NOMO-1 (cell line): ENCODE measurements around the gene USP30.

Experiments used
- DNase-seq, 2 experiments: peaks; one replicate each; lab custom pipeline; 2025; ENCODE audit not compliant: unreplicated experiment in 2 of 2; lab: John Stamatoyannopoulos, UW

Gene USP30

GRCh38 chr12:109097140-109097434 lies 44.7 kb downstream of the USP30 start:
- DNase-seq, result peak in 1 of 2 experiments; percentile 7

- peak; percentile 92 to 97 for DNase-seq
These were observed 45.2 kb downstream of the USP30 start, which contains the start of gene UNG for GRCh38 chr12:109097435-109098182. Gene UNG (plus strand): TSS chr12:109097597. CDS start chr12:109097680, 83 bp downstream.

- DNase-seq, result no peak
These were observed 45.8 kb downstream of the USP30 start for GRCh38 chr12:109098183-109098604.

DNA sequence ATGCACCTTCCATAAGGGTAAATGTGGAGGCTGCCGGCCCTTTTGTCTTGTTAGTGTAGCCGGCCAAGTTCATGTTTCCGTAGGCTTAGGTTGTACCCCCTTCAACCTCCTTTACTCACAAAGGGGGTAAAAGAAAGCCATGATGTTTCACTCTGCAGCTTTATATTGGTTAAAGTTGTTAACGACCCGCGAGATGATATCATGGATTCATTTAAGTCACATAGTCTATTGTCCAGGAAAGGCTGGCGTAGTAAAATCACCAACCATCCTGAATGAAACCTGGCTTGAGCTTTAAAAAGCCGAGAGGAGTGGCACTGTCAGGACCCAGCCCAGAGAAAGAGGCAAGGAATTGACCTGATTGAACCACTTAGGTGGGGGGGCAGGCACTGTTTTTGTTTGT lies 46.3 kb downstream of the USP30 start:
- no peak for DNase-seq

DNA sequence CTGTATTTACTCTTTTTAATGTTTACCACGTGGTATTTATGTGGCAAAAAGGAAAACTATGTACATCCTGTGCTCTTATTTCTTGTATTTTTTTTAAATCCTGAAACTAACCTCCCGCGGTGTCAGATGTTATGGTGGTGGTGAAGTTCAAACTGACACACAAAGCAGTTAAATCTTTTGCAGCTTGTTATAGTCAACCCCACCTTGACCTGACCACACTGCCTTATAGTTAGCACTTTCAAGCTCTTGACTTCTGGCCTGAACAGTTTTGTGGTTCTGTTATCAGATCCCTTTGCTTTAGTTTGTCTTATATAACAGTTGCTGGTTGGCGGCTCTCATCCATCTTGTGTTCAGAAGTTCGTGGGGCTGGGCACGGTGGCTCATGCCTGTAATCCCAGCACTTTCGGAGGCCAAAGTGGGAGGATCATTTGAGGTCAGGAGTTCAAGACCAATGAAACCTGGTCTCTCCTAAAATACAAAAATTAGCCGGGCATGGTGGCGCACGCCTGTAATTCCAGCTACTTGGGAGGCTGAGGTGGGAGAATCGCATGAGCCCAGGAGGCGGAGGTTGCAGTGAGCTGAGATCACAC lies 47.1 kb downstream of the USP30 start:
- DNase-seq, result no peak

- no peak for DNase-seq
These were observed 48.4 kb downstream of the USP30 start for GRCh38 chr12:109100741-109101140.

DNA sequence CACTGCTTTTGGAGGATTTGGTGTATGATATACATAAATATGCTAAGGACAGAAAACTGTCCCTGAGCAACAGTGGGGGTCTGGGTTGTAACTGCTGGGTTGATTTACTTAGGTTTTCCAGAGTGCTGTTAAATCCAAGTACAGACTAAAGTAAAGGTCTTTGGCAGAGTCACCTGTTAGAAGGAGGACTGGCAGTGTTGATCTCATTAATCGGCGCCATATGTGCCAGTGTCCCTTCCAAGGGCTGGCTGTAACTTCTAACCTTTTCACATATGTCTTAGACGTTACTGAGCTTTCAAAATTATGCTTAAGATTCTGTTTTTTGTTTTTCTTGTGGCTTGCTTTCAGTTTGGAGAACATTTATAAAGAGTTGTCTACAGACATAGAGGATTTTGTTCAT lies 50.1 kb downstream of the USP30 start:
- DNase-seq, result no peak

DNA sequence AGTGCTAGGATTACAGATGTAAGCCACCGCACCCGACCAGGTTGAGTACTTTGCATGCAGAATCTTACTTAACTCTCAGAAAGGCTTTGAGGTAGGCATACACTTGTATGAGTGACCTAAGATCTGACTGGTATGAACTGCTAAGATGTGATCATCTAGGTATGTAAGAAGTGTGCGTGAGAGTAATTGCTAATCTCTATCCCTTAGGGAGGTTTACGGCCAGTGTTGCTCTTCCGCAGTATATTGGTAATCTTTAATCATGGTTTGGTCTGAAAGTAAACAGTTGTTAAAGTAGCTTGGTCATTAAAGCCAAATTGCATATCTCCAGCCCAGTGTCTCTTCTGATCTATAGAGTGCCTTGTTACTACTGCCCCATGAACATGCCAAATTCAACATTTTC lies 52.8 kb downstream of the USP30 start:
- DNase-seq, result no peak

DNA sequence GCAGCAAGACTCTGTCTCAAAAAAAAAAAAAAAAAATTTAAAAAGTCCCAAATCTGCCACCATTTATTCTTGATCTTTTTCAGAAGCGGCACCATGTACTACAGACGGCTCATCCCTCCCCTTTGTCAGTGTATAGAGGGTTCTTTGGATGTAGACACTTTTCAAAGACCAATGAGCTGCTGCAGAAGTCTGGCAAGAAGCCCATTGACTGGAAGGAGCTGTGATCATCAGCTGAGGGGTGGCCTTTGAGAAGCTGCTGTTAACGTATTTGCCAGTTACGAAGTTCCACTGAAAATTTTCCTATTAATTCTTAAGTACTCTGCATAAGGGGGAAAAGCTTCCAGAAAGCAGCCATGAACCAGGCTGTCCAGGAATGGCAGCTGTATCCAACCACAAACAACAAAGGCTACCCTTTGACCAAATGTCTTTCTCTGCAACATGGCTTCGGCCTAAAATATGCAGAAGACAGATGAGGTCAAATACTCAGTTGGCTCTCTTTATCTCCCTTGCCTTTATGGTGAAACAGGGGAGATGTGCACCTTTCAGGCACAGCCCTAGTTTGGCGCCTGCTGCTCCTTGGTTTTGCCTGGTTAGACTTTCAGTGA lies 57.5 kb downstream of the USP30 start:
- DNase-seq, result no peak

DNA sequence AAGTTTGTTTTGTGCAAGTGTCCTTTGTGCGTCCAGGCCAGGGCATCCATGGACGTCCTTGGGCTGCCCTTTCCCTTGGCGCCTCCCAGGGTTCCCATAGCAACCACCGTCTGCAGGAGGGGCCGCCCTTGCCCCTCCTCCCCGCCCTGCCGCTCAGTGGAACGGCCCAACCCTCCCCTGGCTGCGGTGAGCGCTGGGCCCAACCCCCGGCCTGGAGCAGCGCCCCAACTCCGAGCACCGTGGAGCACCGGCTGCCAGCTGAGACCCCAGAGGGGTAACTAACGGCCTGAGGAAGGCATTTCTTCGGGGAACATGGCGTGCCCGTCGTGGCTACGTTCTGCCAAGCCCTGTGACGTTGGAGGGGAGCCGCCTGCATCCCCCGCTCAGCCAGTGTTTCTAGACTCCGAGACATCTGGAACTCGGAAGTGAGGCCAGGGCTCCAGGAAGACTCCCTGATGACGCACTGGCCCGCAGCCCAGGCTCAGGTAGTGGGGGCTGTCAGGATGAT lies 58.7 kb downstream of the USP30 start:
- DNase-seq, result no peak

DNA sequence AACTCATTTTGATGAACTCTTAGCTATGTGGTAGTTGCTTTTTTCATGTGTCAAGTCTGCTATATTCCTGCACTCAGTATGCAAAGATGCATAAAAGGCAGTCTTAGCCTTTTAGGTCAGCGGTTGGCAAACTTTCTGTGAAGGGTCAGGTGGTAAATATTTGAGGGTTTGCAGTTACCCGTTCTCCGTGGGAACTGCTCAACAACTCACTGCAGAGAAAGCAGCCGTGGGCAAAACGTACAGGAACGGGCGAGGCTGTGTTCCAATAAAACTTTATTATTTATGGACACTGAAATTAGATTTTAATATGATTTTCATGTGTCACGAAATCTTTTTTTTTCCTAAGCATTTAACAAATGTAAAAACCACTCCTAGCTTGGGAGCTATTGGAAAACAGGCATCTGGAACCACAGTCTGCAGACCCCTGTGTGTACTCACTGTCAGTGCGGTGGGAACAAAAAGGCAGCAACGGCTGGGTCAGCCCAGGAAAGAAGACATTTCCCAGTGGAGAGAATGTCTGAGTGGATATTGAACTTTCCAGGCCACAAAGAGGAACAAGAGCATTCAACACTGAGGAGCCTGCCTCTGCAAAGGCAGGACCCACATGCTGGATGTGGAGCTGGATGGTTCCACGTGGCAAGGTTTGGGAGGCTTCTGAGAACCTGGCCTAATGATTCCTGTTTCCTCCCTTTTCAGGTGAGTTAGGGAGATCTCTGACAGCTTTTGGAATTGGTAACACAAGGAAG lies 60.5 kb downstream of the USP30 start:
- no peak for DNase-seq

DNA sequence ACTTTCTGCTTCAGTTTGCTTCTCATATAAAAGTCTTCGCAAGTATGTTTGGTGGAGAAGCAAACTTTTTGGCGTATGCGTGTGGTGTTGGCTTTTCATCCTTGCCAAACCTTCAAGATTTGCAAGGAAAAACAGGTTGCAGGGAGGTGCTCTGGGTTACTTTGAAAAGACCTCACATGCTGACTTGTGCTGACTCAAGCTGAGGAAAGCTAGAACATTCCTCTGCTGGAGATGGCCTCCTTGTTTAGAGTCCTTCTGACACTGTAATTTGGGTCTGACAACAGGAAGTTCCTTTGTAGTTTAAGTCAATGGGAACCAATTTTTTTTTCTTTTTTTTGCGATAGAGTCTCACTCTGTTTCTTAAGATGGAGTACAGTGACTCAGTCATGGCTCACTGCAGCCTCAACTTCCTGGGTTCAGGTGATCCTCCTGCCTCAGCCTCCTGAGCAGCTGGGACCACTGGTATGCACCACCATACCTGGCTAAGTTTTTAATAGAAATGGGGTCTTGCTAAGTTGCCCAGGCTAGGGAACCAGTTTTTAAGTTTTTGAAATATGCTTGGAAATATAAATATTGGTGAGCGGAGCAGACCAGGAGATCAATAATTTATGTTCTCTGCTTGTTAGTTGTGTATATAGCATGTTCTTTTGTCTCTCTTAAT lies 61.4 kb downstream of the USP30 start:
- no peak for DNase-seq

GRCh38 chr12:109114644-109115043 lies 62.3 kb downstream of the USP30 start:
- DNase-seq, result no peak

DNA sequence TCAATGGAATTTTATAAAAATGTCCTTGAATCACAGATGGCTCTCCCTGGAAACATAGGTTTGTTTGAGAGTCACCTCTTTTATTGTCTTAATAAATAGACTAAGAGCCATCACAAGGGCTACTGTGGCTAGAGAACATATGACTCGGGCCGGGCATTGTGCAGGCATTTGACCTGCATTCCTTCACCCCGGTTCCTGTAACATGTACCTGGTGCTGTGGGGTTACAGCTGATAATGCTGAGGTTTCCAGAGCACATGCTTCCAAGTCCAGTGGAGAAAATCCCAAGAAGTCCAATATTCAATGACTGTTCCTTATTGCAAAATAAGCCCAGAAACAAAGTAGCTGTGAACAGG lies 63.0 kb downstream of the USP30 start:
- no peak for DNase-seq

- DNase-seq, result peak; percentile 48 to 72
These were observed 63.6 kb downstream of the USP30 start, which contains the start of gene ACACB for GRCh38 chr12:109115758-109116610. Gene ACACB (plus strand): TSS chr12:109116587. CDS start chr12:109139406, 22,819 bp downstream.

GRCh38 chr12:109116611-109116949 lies 64.2 kb downstream of the USP30 start:
- DNase-seq, result no peak

- DNase-seq, result no peak
These were observed 67.7 kb downstream of the USP30 start for GRCh38 chr12:109120095-109120494.

DNA sequence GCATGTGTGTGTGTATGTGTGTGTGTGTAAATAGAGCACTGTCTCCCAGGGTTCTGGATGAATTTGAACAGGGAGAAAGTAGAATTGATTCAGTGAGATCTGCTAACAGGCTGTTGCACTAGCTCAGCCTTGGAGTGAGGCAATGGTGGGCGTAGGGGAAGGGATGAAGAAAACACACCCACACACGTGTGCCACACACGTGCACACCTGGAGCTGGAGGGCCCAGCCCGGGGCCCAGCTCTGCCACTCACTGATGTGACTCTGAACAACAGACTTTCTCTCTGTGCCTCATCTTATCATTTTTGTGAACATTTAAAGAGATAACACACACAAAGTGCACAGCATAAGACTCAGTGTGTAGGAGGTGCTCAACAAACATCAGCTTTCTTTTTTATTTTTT lies 68.2 kb downstream of the USP30 start:
- DNase-seq, result no peak

GRCh38 chr12:109121346-109121880 lies 69.0 kb downstream of the USP30 start:
- no peak for DNase-seq
